ENCODE data around the gene BAZ2A. TPM values are rescaled to one million over a fixed set of nuclear protein-coding genes. Genes with fewer than 3 reads are reported as not detected.

Gene BAZ2A
- polyA plus RNA-seq, 1 donor (not counting 4 experiments of a cell fraction or from before 2014, with no cell fraction given), result 55.7 TPM

DNA sequence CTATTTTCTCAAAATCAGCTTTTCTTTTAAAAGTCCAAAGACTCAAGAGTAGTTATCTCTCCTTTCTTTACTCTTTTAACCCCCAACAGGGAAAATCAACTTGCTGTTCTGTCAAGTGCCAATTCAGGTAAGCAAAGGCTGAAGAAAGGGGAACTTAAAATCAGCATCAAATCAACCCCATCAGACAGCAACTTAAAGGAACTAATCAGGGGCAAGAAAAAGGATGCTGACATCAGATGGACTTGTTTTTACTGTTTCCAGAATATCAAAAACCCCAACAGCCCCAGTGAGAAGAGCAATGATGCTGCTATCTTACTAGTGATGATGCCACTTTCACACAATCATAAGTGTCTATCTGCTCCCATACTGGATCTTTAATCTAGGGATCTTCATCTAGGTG lies 3.4 kb downstream of the BAZ2A start:
- FAIRE-seq, result no peak
- peaks cover 10% of the 10 kb centered on the region for H4K20me1 ChIP-seq (ENCODE audit: control insufficient read depth, extremely low read depth, insufficient read depth, low read length)

GRCh38 chr12:56622535-56622934 lies 7.6 kb downstream of the BAZ2A start:
- no peak overlapping the region for H2AFZ ChIP-seq (ENCODE audit: control insufficient read depth, low read length)
- H3K9ac ChIP-seq (ENCODE audit: control insufficient read depth, extremely low read depth, insufficient read depth, low read length), result no peak overlapping the region
- H3K4me3 ChIP-seq (ENCODE audit: control insufficient read depth in 2 of 3, extremely low read depth in 1 of 3, insufficient read depth in 2 of 3, low read depth in 1 of 3, low read length in 3 of 3), result no peak overlapping the region
- dilution Hi-C loops (cut with MboI; ENCODE audit: extremely low pct_ligation_motif_present, low sequenced_read_pairs), result no loop called here
- no peak for FAIRE-seq
- H3K4me2 ChIP-seq (ENCODE audit: control insufficient read depth, extremely low read depth, insufficient read depth, low read depth, low read length), result no peak overlapping the region
- DNase-seq (ENCODE audit: low read depth, low spot score), result no peak
- no peak for TF ChIP-seq EZH2 (IDR thresholded peaks at IDR 0.05; ENCODE audit: low read length)
- no peaks in the 10 kb centered on the region for H3K9me1 ChIP-seq (ENCODE audit: control insufficient read depth, extremely low read depth, insufficient read depth, low read length)
- peaks cover 91% of the 10 kb centered on the region for H3K79me2 ChIP-seq (ENCODE audit: control insufficient read depth, insufficient read depth, low read length)
- H3K27ac ChIP-seq (ENCODE audit: control insufficient read depth, insufficient read depth, low read length), result no peak overlapping the region
- no peaks in the 10 kb centered on the region for H3K27me3 ChIP-seq (ENCODE audit: control insufficient read depth, extremely low read depth, insufficient read depth, low read length)
- peaks cover 4% of the 10 kb centered on the region for H4K20me1 ChIP-seq (ENCODE audit: control insufficient read depth, extremely low read depth, insufficient read depth, low read length)
- H3K9me3 ChIP-seq (ENCODE audit: control insufficient read depth, low read depth, low read length), result no peaks in the 10 kb centered on the region
- peaks cover 17 to 27% of the 10 kb centered on the region in 2 experiments for H3K36me3 ChIP-seq (ENCODE audit: control insufficient read depth in 2 of 2, extremely low read depth in 1 of 2, insufficient read depth in 2 of 2, low read length in 2 of 2)
- H3K4me1 ChIP-seq (ENCODE audit: control insufficient read depth, extremely low read depth, insufficient read depth, low read length), result no peaks in the 10 kb centered on the region

More for the DNA sequence above, 3.4 kb downstream of the BAZ2A start:
- no peak for DNase-seq (ENCODE audit: low read depth, low spot score)
- no peaks in the 10 kb centered on the region for H3K9me1 ChIP-seq (ENCODE audit: control insufficient read depth, extremely low read depth, insufficient read depth, low read length)
- peaks cover 10 to 11% of the 10 kb centered on the region in 2 experiments for H3K36me3 ChIP-seq (ENCODE audit: control insufficient read depth in 2 of 2, extremely low read depth in 1 of 2, insufficient read depth in 2 of 2, low read length in 2 of 2)
- H3K79me2 ChIP-seq (ENCODE audit: control insufficient read depth, insufficient read depth, low read length), result peaks cover 88% of the 10 kb centered on the region
- TF ChIP-seq CTCF (optimal IDR thresholded peaks at IDR 0.05 in 1 of 3, IDR thresholded peaks at IDR 0.05 in 1 of 3, conservative IDR thresholded peaks at IDR 0.05 in 1 of 3; ENCODE audit: extremely low read depth in 1 of 3, insufficient read depth in 2 of 3, low read length in 3 of 3), result no peak
- no peak for TF ChIP-seq EZH2 (IDR thresholded peaks at IDR 0.05; ENCODE audit: low read length)
- peaks cover 18% of the 10 kb centered on the region for H3K4me1 ChIP-seq (ENCODE audit: control insufficient read depth, extremely low read depth, insufficient read depth, low read length)
- no peak overlapping the region for H3K4me2 ChIP-seq (ENCODE audit: control insufficient read depth, extremely low read depth, insufficient read depth, low read depth, low read length)
- no peak overlapping the region for H3K27ac ChIP-seq (ENCODE audit: control insufficient read depth, insufficient read depth, low read length)
- H3K4me3 ChIP-seq (ENCODE audit: control insufficient read depth in 2 of 3, extremely low read depth in 1 of 3, insufficient read depth in 2 of 3, low read depth in 1 of 3, low read length in 3 of 3), result no peak overlapping the region
- dilution Hi-C loops (cut with MboI; ENCODE audit: extremely low pct_ligation_motif_present, low sequenced_read_pairs), result no loop called here
- H2AFZ ChIP-seq (ENCODE audit: control insufficient read depth, low read length), result no peak overlapping the region
- H3K27me3 ChIP-seq (ENCODE audit: control insufficient read depth, extremely low read depth, insufficient read depth, low read length), result no peaks in the 10 kb centered on the region
- H3K9ac ChIP-seq (ENCODE audit: control insufficient read depth, extremely low read depth, insufficient read depth, low read length), result no peak overlapping the region
- no peaks in the 10 kb centered on the region for H3K9me3 ChIP-seq (ENCODE audit: control insufficient read depth, low read depth, low read length)

- Histone ChIP-seq H3K27ac (ENCODE audit: control insufficient read depth, insufficient read depth, low read length) (no peak overlapping the region), H3K4me2 (ENCODE audit: control insufficient read depth, extremely low read depth, insufficient read depth, low read depth, low read length) (no peak overlapping the region), H3K9ac (ENCODE audit: control insufficient read depth, extremely low read depth, insufficient read depth, low read length) (no peak overlapping the region), H4K20me1 (ENCODE audit: control insufficient read depth, extremely low read depth, insufficient read depth, low read length) (no peaks in the 10 kb centered on the region), H3K36me3 (ENCODE audit: control insufficient read depth in 2 of 2, extremely low read depth in 1 of 2, insufficient read depth in 2 of 2, low read length in 2 of 2) (peaks cover 51 to 61% of the 10 kb centered on the region in 2 experiments), H3K4me1 (ENCODE audit: control insufficient read depth, extremely low read depth, insufficient read depth, low read length) (no peaks in the 10 kb centered on the region), H3K79me2 (ENCODE audit: control insufficient read depth, insufficient read depth, low read length) (peaks cover 61% of the 10 kb centered on the region), H3K9me1 (ENCODE audit: control insufficient read depth, extremely low read depth, insufficient read depth, low read length) (no peaks in the 10 kb centered on the region), H3K4me3 (ENCODE audit: control insufficient read depth in 2 of 3, extremely low read depth in 1 of 3, insufficient read depth in 2 of 3, low read depth in 1 of 3, low read length in 3 of 3) (no peak overlapping the region), H3K9me3 (ENCODE audit: control insufficient read depth, low read depth, low read length) (no peaks in the 10 kb centered on the region), H2AFZ (ENCODE audit: control insufficient read depth, low read length) (no peak overlapping the region), H3K27me3 (ENCODE audit: control insufficient read depth, extremely low read depth, insufficient read depth, low read length) (no peaks in the 10 kb centered on the region)
- dilution Hi-C loops (cut with MboI; ENCODE audit: extremely low pct_ligation_motif_present, low sequenced_read_pairs), result no loop called here
- DNase-seq (ENCODE audit: low read depth, low spot score) (no peak), FAIRE-seq (no peak)
- TF ChIP-seq EZH2 (IDR thresholded peaks at IDR 0.05; ENCODE audit: low read length) (no peak), CTCF (optimal IDR thresholded peaks at IDR 0.05 in 1 of 3, IDR thresholded peaks at IDR 0.05 in 1 of 3, conservative IDR thresholded peaks at IDR 0.05 in 1 of 3; ENCODE audit: extremely low read depth in 1 of 3, insufficient read depth in 2 of 3, low read length in 3 of 3) (no peak)
Measured at GRCh38 chr12:56616925-56617324, 13.2 kb downstream of the BAZ2A start.
